SK-N-SH (cell line): ENCODE data around the gene ABCA1. TPM values are rescaled to one million over a fixed set of nuclear protein-coding genes. Genes with fewer than 3 reads are reported as not detected.

Experiments used
- CTCF ChIA-PET: fragments of 300-600, 350-600 bp; formaldehyde crosslinking; extraction: SDS; loops from one replicate; lab custom pipeline; 2021; lab: Yijun Ruan, JAX
- POLR2A ChIA-PET: fragments of 350-600 bp; sonication (Branson Sonifier 250); formaldehyde crosslinking; extraction: SDS; loops from one replicate; lab custom pipeline; 2020; ENCODE audit warnings: antibody characterized with exemption, inconsistent platforms; lab: Yijun Ruan, JAX
- DNase-seq: peaks from one replicate; pipeline ENCODE4 v3.0.0; 2012
- H2AFZ ChIP-seq: fragments of 200-600 bp; sonication (generic); 2 replicates; pipeline ENCODE4 v1.8.1; 2016; ENCODE audit warnings: antibody characterized with exemption, mild to moderate bottlenecking, low read depth
- H3F3A ChIP-seq: fragments of 200-600 bp; sonication (generic); replicated peaks from 2 replicates; pipeline ENCODE3; 2016; ENCODE audit warnings: antibody characterized with exemption, mild to moderate bottlenecking; ENCODE audit not compliant: insufficient read depth
- H3K27ac ChIP-seq, 2 experiments: fragments of 200-500 bp in 1 of 2; fragments of 200-600 bp in 1 of 2; sonication (Bioruptor generic) in 1 of 2; sonication (generic), shearing (Covaris generic) in 1 of 2; 2 replicates each; pipeline versions ENCODE4 v1.5.1 to v1.6.1; 2014 to 2016; ENCODE audit warnings: low read depth in 2 of 2, inconsistent platforms in 1 of 2, low read length in 1 of 2, mild to moderate bottlenecking in 1 of 2, mixed read lengths in 1 of 2
- H3K27me3 ChIP-seq: fragments of 200-600 bp; sonication (generic), shearing (Covaris generic); 2 replicates; pipeline ENCODE4 v1.6.1; 2016; ENCODE audit warnings: mixed run types; ENCODE audit not compliant: insufficient read depth
- H3K36me3 ChIP-seq, 2 experiments: fragments of 200-500 bp in 1 of 2; fragments of 200-600 bp in 1 of 2; sonication (Bioruptor generic) in 1 of 2; sonication (generic) in 1 of 2; replicated peaks in 1 of 2; 2 replicates each; pipeline versions ENCODE3 to v1.5.1; 2014 to 2016; ENCODE audit warnings: low read length in 1 of 2, mild to moderate bottlenecking in 1 of 2; ENCODE audit not compliant: insufficient read depth in 2 of 2, control insufficient read depth in 1 of 2
- H3K4me1 ChIP-seq, 2 experiments: fragments of 200-500 bp in 1 of 2; fragments of 200-600 bp in 1 of 2; sonication (Bioruptor generic) in 1 of 2; sonication (generic), shearing (Covaris generic) in 1 of 2; 2 replicates each; pipeline versions ENCODE4 v1.5.1 to v1.6.1; 2014 to 2016; ENCODE audit warnings: low read depth in 1 of 2, low read length in 1 of 2, mixed run types in 1 of 2; ENCODE audit not compliant: insufficient read depth in 2 of 2, control insufficient read depth in 1 of 2
- H3K4me2 ChIP-seq: fragments of 200-600 bp; sonication (generic), shearing (Covaris generic); 2 replicates; pipeline ENCODE4 v1.6.1; 2017; ENCODE audit warnings: mixed run types
- H3K4me3 ChIP-seq, 2 experiments: fragments of 200-500 bp in 1 of 2; fragments of 200-600 bp in 1 of 2; sonication (Bioruptor generic) in 1 of 2; sonication (generic), shearing (Covaris generic) in 1 of 2; 2 replicates each; pipeline versions ENCODE4 v1.5.1 to v1.8.1; 2014 to 2016; ENCODE audit warnings: low read depth in 2 of 2, inconsistent platforms in 1 of 2, low read length in 1 of 2, mild to moderate bottlenecking in 1 of 2, mixed read lengths in 1 of 2, moderate library complexity in 1 of 2
- H3K79me2 ChIP-seq: fragments of 200-600 bp; sonication (generic); 2 replicates; pipeline ENCODE4 v1.8.1; 2017; ENCODE audit warnings: mild to moderate bottlenecking; ENCODE audit not compliant: insufficient read depth
- H3K9ac ChIP-seq: fragments of 200-600 bp; sonication (generic); 2 replicates; pipeline ENCODE4 v1.6.1; 2017; ENCODE audit warnings: mixed run types
- H3K9me2 ChIP-seq: fragments of 200-600 bp; sonication (generic); 2 replicates; pipeline ENCODE4 v1.6.1; 2017; ENCODE audit warnings: mixed run types
- H3K9me3 ChIP-seq: fragments of 200-600 bp; sonication (generic); 2 replicates; pipeline ENCODE4 v1.6.1; 2017; ENCODE audit warnings: mixed run types, mild to moderate bottlenecking, moderate library complexity
- H4K20me1 ChIP-seq: fragments of 200-600 bp; sonication (generic); 2 replicates; pipeline ENCODE4 v1.6.1; 2017; ENCODE audit warnings: mild to moderate bottlenecking, mixed run types; ENCODE audit not compliant: insufficient read depth
- EP300 ChIP-seq, 2 experiments: IDR thresholded peaks; 2 replicates each; pipeline versions ENCODE4 v1.4.0 to v1.6.1; 2012; ENCODE audit warnings: borderline replicate concordance in 1 of 2, low read depth in 1 of 2, low read length in 1 of 2
- EZH2phosphoT487 ChIP-seq: fragments of 200-600 bp; sonication (generic); IDR thresholded peaks from 2 replicates; pipeline ENCODE4 v1.6.1; 2017; ENCODE audit warnings: low read depth, mixed run types, mild to moderate bottlenecking, antibody characterized with exemption, moderate library complexity, borderline replicate concordance
- FOSL2 ChIP-seq: IDR thresholded peaks from 2 replicates; pipeline ENCODE4 v1.4.0; 2012; ENCODE audit warnings: low read depth, mild to moderate bottlenecking, moderate library complexity, borderline replicate concordance
- FOXJ3 ChIP-seq: sonication (generic); formaldehyde crosslinking; IDR thresholded peaks from 2 replicates; pipeline ENCODE4 v1.5.1; 2020; ENCODE audit warnings: mild to moderate bottlenecking, missing genetic modification reagents
- MXI1 ChIP-seq: IDR thresholded peaks from 2 replicates; pipeline ENCODE4 v1.6.1; 2012; ENCODE audit warnings: mild to moderate bottlenecking, low read depth, low read length, improper control_type of control experiment
- NFIC ChIP-seq: IDR thresholded peaks from 2 replicates; pipeline ENCODE4 v1.4.0; 2012; ENCODE audit warnings: borderline replicate concordance
- NRF1 ChIP-seq: IDR thresholded peaks from 2 replicates; pipeline ENCODE4 v1.6.1; 2012; ENCODE audit warnings: low read depth, mild to moderate bottlenecking, low read length
- RAD21 ChIP-seq: IDR thresholded peaks from 2 replicates; pipeline ENCODE4 v1.6.1; 2012; ENCODE audit warnings: mild to moderate bottlenecking, low read length
- RFX5 ChIP-seq: IDR thresholded peaks from 2 replicates; pipeline ENCODE4 v1.6.1; 2012; ENCODE audit warnings: mild to moderate bottlenecking, improper control_type of control experiment, low read length
- TCF12 ChIP-seq: IDR thresholded peaks from 2 replicates; pipeline ENCODE4 v1.4.0; 2012
- TEAD4 ChIP-seq: IDR thresholded peaks from 2 replicates; pipeline ENCODE4 v1.4.0; 2012; ENCODE audit warnings: mild to moderate bottlenecking, borderline replicate concordance; ENCODE audit not compliant: insufficient read depth
- YY1 ChIP-seq: IDR thresholded peaks from 2 replicates; pipeline ENCODE4 v1.4.0; 2012; ENCODE audit warnings: low read depth, mild to moderate bottlenecking
- WGBS: methylation state at CpG from one replicate; pipeline ENCODE4 v1.1.6; 2017; ENCODE audit warnings: low lambda C conversion rate; 5-methylcytosine and 5-hydroxymethylcytosine counted together
- polyA plus RNA-seq, 3 experiments: library from polyadenylated mRNA; depleted of rRNA; stranded (reverse); fragments of >200 nt; gene quantifications; 2 replicates each; pipeline ENCODE4 v1.2.3, GENCODE V29; 2012
- TF ChIP-seq, protein P1 (sequence below): IDR thresholded peaks from 2 replicates; pipeline ENCODE4; 2012
- TF ChIP-seq, protein P2 (sequence below): IDR thresholded peaks from 2 replicates; pipeline ENCODE4 v1.6.1; 2012; ENCODE audit warnings: mild to moderate bottlenecking, low read depth, low read length, moderate library complexity

The ABCA1 gene
- polyA plus RNA-seq, 1 of the 3 experiments (the other 2 are of a cell fraction), result 5.3 TPM

DNA sequence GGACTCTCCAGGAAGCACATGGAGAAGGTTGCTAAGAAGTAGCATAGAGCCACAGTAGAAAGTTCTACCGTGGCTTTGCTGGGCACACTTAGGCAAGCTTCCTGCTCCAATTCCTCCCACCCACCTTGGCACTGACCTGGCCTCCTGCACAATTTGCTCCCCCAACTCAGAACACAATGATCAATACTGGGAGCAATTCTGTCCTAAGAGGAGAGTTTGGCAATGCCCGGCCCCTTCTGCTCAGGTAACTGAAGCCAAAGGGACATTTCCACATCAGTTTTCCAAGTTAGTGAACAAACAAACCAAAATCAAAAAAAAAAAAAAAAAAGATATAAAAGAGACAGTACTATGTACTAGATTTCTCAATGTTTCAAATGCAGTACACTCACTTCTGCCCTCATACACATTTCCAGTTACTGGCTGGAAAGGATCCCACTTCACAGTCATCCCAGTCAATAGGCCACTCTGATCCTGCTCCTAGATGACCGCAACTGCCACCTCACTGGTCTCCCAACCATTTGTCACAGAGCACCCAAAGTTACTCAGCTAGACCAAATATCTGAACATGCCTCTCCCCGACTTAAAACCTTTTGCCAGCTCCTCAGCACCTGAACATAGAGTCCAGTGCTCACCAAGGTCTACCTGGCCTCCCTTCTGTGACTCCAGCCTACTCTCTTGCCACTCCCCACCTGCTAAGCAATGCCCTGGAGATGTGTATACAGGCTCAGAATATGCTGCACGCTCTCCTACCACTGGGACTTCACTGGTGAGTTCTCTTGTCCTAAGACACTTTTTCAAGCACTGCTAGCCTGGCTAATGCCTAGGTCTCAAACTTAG is 21.3 kb downstream of the ABCA1 start (continued):
- TF ChIP-seq NRF1 (no peak), RAD21 (no peak)

DNA sequence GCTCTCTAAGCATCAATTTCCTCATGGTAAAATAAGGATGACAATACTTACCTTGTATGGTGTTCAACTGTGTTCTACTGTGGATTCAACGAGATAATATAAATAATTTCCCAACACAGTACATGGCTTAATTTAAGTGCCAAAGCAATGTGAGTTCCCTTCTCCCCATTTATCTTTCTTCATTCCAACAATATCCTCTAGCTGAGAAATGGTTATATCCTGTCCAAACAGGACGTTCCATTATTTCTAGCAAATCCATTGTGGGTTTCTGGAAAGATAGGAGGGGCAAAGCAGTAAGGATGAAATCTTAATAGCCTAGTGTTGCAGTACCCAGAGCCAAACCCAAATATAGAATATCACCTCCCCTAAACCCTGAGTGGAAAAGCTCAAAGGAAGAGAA is 22.0 kb downstream of the ABCA1 start:
- no peak overlapping the region for H3K9ac ChIP-seq
- CTCF ChIA-PET, result no interaction called here
- POLR2A ChIA-PET, result no interaction called here
- no peaks in the 10 kb centered on the region for H3K27me3 ChIP-seq
- no peak overlapping the region for H2AFZ ChIP-seq
- 100% methylated on average over 2 of the region's 2 CpGs for WGBS
- H3K9me2 ChIP-seq, result no peaks in the 10 kb centered on the region
- no peak overlapping the region for H3K4me2 ChIP-seq
- H3K36me3 ChIP-seq, result no peaks in the 10 kb centered on the region
- peaks cover 16% of the 10 kb centered on the region for H3F3A ChIP-seq
- DNase-seq, result no peak
- H3K79me2 ChIP-seq, result peaks cover 7% of the 10 kb centered on the region; the same call in 1 of the 2 replicates
- H3K4me1 ChIP-seq, result peaks cover 16 to 29% of the 10 kb centered on the region in 2 experiments; a peak in 3 of 4 replicates
- no peak overlapping the region for H3K27ac ChIP-seq
- TF ChIP-seq FOXJ3 (CRISPR knock-in tag), result no peak
- TF ChIP-seq YY1, result no peak
- TF ChIP-seq RFX5, result no peak
- no peak for TF ChIP-seq TCF12
- TF ChIP-seq NRF1, result no peak
- no peak for TF ChIP-seq MXI1
- TF ChIP-seq EZH2phosphoT487, result no peak
- TF ChIP-seq, protein P1, sequence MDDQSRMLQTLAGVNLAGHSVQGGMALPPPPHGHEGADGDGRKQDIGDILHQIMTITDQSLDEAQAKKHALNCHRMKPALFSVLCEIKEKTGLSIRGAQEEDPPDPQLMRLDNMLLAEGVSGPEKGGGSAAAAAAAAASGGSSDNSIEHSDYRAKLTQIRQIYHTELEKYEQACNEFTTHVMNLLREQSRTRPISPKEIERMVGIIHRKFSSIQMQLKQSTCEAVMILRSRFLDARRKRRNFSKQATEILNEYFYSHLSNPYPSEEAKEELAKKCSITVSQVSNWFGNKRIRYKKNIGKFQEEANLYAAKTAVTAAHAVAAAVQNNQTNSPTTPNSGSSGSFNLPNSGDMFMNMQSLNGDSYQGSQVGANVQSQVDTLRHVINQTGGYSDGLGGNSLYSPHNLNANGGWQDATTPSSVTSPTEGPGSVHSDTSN, result no peak
- H3K4me3 ChIP-seq, result no peak overlapping the region
- H3K9me3 ChIP-seq, result no peaks in the 10 kb centered on the region
- no peaks in the 10 kb centered on the region for H4K20me1 ChIP-seq

DNA sequence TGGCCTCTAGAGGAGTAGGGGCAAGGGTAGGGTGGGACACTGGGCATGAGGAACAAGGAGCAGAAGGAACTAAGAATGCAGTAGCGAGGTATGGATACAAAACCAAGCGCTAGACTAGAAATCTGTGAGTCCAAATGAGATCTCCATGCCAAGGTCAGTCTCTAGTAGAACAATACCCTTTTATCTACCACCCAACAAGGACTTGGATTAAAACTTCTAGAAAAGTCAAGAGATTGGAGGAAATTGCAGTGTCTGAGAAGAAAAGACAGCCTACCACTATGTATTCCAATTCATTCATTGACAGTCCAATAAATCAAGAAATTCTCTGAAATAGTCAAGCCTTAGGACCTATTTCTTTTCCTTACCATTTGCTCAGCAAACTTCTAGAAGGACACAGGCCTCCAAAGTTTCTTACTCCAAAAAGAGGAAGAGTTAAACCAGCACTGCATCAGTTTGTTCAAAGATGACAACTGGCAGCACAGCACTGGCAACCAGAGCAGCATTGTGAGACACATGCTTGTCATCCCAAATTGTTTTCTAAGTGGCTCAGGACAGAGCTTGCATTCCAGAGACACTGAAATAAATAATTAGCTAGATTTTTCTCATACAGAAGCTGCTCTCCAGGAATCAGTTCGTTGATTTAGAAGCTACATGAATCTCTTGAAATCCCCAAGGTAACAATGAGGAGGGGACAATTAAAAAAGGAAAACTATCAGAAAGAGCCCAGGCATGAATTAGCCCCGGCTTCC is 22.6 kb downstream of the ABCA1 start:
- CTCF ChIA-PET, result interaction anchor here (0.5 kb wide), 1 partner anchor 188 kb away, joined by 3 read pairs; no protein-coding TSS in a partner anchor

More for the DNA sequence above, 22.6 kb downstream of the ABCA1 start:
- no peak overlapping the region for H3K4me3 ChIP-seq
- no peak for DNase-seq
- peaks cover 16 to 23% of the 10 kb centered on the region in 2 experiments; a peak in 3 of 4 replicates for H3K4me1 ChIP-seq
- H3F3A ChIP-seq, result peaks cover 15% of the 10 kb centered on the region
- no peaks in the 10 kb centered on the region for H3K9me2 ChIP-seq
- no peaks in the 10 kb centered on the region for H3K9me3 ChIP-seq
- no peaks in the 10 kb centered on the region for H4K20me1 ChIP-seq
- TF ChIP-seq EZH2phosphoT487 (no peak), FOXJ3 (CRISPR knock-in tag) (no peak), TEAD4 (no peak), FOSL2 (no peak), RAD21 (no peak), EP300 (IDR thresholded peaks at IDR 0.05; ENCODE audit: borderline replicate concordance in 1 of 2, low read depth in 1 of 2, low read length in 1 of 2) (no peak), NFIC (no peak)
- TF ChIP-seq, protein P1, result no peak
- TF ChIP-seq, protein P2, sequence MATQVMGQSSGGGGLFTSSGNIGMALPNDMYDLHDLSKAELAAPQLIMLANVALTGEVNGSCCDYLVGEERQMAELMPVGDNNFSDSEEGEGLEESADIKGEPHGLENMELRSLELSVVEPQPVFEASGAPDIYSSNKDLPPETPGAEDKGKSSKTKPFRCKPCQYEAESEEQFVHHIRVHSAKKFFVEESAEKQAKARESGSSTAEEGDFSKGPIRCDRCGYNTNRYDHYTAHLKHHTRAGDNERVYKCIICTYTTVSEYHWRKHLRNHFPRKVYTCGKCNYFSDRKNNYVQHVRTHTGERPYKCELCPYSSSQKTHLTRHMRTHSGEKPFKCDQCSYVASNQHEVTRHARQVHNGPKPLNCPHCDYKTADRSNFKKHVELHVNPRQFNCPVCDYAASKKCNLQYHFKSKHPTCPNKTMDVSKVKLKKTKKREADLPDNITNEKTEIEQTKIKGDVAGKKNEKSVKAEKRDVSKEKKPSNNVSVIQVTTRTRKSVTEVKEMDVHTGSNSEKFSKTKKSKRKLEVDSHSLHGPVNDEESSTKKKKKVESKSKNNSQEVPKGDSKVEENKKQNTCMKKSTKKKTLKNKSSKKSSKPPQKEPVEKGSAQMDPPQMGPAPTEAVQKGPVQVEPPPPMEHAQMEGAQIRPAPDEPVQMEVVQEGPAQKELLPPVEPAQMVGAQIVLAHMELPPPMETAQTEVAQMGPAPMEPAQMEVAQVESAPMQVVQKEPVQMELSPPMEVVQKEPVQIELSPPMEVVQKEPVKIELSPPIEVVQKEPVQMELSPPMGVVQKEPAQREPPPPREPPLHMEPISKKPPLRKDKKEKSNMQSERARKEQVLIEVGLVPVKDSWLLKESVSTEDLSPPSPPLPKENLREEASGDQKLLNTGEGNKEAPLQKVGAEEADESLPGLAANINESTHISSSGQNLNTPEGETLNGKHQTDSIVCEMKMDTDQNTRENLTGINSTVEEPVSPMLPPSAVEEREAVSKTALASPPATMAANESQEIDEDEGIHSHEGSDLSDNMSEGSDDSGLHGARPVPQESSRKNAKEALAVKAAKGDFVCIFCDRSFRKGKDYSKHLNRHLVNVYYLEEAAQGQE, result no peak
- POLR2A ChIA-PET, result no interaction called here
- H3K79me2 ChIP-seq, result peaks cover 7% of the 10 kb centered on the region; the same call in 1 of the 2 replicates
- no peaks in the 10 kb centered on the region for H3K27me3 ChIP-seq
- 88% methylated on average over 4 of the region's 4 CpGs for WGBS
- no peak overlapping the region for H2AFZ ChIP-seq
- no peak overlapping the region; a peak in 1 of 4 replicates for H3K27ac ChIP-seq
- no peak overlapping the region for H3K9ac ChIP-seq
- H3K36me3 ChIP-seq, result no peaks in the 10 kb centered on the region
- no peak overlapping the region for H3K4me2 ChIP-seq
